Testis (tissue), 2 donors: ENCODE measurements around the gene HOXB3.

Experiments
- POLR2A ChIP-seq: fragments of 450-650 bp; IDR thresholded peaks from one replicate; pipeline ENCODE4 v1.6.1; 2017; ENCODE audit warnings: antibody characterized with exemption, mild to moderate bottlenecking, moderate library complexity
- TF ChIP-seq, protein P1 (sequence below), 3 experiments: fragments of 450-650 bp in 2 of 3; fragments of 200-600 bp in 1 of 3; sonication (generic) in 1 of 3; IDR thresholded peaks; one replicate each; pipeline ENCODE4 v1.5.1; 2016 to 2019; ENCODE audit warnings: antibody characterized with exemption in 3 of 3, mild to moderate bottlenecking in 2 of 3, moderate library complexity in 1 of 3

DNA sequence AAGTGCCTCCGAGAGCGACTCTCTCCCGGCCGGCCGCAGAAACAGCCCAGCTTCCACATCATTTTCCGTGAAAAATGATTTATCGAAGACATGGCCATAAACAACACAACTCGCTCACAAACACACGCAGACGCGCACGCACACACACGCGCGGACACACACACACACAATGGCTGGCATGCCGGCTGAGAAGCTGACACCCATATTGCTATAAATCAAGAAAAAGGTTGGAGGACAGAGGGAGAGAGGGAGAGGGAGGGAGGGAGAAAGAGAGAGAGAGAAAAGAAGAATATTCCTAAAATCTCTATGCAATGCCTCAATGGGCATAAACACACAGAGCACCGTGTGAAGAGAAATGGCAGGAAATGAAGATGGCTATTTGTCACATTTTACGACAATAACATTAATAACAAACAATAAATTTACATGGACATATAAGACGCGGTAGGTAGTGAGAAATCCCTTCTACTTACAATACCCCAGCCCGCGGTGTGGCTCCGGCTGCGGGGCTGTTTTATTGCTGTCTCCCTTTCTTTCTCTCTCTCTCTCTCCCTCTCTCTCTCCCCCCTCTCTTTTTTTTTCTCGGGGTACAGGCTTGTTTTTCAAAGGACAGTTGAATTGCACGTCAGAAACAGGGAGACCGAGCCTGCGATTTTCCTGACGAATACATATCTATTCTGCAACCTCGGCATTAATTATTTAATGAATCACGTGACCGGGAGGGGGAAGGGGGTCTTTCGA is 21.4 kb downstream of the HOXB3 start:
- TF ChIP-seq, protein P1, sequence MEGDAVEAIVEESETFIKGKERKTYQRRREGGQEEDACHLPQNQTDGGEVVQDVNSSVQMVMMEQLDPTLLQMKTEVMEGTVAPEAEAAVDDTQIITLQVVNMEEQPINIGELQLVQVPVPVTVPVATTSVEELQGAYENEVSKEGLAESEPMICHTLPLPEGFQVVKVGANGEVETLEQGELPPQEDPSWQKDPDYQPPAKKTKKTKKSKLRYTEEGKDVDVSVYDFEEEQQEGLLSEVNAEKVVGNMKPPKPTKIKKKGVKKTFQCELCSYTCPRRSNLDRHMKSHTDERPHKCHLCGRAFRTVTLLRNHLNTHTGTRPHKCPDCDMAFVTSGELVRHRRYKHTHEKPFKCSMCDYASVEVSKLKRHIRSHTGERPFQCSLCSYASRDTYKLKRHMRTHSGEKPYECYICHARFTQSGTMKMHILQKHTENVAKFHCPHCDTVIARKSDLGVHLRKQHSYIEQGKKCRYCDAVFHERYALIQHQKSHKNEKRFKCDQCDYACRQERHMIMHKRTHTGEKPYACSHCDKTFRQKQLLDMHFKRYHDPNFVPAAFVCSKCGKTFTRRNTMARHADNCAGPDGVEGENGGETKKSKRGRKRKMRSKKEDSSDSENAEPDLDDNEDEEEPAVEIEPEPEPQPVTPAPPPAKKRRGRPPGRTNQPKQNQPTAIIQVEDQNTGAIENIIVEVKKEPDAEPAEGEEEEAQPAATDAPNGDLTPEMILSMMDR (IDR thresholded peaks at IDR 0.05) = no peak
- TF ChIP-seq POLR2A = no peak
